HG03432 (cell line): ENCODE results near the gene ARHGDIA.
"Not testable (repeated sequence)": the region's sequence is repeated elsewhere in the genome, so short reads cannot be mapped to it uniquely, and the experiment has no call there.

Experiments used
- ATAC-seq: cut with Tn5 transposase; IDR thresholded peaks from one replicate; pipeline ENCODE4 v1.9.1; 2021; ENCODE audit warnings: mild to moderate bottlenecking, moderate library complexity; ENCODE audit not compliant: unreplicated experiment

Gene ARHGDIA

DNA sequence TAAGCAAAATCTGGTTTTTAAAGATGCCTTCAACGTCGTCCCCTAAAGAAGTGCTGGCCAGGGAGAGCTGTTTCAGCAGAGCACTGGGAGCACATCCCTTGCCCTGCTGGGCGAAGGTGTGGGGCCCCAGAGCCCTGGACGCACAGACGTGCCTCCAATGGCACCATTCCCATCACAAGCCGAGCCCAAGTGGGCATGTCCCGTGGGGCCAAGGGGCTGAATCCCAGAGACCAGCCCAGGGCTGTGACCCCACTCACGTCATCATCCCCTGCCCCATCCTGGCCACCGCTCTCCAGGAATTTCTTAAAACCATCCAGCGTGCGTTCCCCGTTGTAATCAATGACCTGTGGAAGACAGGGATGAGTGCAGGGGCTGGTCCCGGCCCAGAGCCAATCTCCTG lies 26.2 kb downstream of the ARHGDIA start:
- no peak for ATAC-seq

DNA sequence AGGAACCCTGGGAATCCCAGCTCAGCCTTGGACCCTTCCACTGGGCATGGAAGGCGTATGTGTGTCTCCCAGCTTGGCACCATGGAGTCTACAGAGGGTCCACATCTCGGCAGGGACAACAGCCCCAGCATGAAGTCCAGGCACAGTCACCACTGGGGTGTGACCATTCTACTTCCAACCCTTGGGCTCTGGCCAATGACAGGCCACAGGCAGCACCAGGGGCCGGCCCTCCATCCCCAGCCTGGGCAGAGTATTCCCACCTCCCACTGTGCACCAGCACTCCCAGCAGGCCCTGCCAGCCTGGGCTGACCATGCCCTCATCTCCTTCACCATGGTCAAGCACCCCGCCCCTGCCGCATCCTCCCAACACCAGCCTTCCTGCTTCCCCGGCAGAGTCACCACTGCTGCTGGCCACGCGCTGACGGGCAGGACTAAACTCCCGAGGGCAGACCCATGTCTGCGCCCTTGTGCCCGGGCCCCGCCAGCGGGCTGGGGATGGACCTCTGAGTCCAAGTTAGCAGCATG lies 26.7 kb downstream of the ARHGDIA start:
- no peak for ATAC-seq

DNA sequence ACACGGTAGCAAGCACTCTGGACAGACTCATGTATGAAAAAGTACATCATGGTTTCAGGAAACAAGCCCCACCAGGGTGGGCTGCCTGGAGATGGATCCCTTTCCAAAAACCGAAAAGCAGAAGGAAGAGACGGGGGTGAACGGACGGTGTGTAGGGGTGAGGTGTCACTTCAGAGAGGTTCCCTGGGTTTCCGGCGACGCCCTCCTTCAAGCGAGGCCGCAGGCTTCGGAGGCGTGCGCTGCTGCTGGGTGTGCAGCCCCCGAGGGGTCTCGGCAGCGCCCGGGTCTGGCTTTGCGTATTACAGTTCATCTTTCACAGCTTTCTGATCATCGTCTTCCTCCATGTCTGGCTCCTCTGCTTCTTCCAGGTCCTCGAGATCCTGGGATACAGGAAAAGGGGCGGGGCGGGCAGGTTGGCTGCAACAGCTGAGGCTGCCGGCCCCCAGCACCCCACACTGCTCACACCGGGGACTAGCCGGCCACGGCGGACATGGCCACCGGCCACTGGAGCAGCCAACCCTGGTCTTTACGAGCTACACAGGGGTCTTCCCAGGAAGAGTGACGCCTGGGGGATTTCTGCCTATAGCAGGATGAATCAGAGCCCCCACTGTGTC lies 27.3 kb downstream of the ARHGDIA start:
- ATAC-seq, result no peak

DNA sequence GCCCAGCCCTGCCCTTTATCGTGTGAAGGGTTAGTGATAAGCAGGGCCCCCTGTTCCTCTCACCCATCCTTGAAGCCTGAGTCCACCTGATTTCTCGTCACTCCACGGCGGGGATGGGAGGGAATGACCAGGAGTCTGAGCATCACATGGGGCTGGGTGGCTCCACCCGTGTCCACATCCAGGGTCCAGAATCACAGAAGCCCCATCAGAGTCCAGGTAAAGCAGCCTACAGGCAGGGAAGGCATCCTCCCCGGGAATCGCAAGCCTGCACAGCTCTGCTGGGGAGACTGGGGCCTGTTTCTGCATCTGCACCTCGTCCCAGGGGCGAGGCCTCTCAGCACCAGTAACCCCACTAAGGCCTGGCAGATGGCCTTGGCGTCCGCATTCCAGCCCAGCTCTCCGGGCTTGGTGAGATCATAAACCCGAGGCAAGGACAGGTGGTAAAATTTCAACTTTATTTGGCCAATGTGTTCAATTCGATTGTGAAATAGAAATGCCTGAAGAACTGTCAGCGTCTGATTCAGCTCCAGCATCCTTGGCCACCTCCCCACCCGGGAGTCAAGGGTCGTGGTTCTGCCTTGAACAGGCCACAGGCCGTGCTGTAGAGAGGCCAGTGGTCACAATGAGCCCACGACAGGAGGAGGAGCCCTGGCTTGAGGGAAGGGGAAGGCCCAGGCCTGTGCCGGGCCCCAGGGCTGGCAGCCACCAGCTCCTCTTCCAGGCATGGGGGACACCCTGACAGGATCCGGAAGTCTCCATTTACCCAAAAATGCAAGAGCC lies 28.2 kb downstream of the ARHGDIA start:
- no peak for ATAC-seq

DNA sequence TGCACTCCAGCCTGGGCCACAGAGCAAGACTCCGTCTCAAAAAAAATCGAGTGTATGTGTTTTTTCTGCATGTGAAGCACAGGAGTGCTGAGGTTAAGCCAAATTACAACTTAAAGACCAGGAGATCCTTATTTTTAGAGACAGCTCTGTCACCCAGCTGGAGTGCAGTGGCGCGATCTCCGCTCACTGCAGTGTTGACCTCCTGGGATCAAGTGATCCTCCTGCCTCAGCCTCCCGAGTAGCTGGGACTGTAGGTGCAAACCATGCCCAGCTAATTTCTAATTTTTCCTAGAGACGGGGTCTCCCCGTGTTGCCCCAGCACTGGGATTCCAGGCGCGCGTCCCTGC lies 28.8 kb downstream of the ARHGDIA start:
- ATAC-seq, result no peak

DNA sequence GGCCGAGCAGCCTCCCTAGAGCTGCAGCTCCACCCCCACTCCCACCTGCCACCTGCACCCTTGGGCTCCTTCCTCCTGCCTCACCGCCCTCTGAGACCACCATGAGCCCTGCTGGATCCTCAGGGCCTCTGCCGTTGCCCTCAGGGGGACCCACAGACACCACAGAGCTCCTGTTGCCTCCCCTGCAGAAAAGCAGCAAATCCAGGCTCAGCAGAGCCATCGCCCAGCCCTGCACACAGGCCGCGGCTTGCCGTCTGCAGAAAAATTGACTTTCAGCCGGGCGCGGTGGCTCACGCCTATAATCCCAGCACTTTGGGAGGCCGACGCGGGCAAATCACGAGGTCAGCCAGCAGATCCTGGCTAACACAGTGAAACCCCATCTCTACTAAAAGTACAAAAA lies 29.3 kb downstream of the ARHGDIA start:
- no peak for ATAC-seq

DNA sequence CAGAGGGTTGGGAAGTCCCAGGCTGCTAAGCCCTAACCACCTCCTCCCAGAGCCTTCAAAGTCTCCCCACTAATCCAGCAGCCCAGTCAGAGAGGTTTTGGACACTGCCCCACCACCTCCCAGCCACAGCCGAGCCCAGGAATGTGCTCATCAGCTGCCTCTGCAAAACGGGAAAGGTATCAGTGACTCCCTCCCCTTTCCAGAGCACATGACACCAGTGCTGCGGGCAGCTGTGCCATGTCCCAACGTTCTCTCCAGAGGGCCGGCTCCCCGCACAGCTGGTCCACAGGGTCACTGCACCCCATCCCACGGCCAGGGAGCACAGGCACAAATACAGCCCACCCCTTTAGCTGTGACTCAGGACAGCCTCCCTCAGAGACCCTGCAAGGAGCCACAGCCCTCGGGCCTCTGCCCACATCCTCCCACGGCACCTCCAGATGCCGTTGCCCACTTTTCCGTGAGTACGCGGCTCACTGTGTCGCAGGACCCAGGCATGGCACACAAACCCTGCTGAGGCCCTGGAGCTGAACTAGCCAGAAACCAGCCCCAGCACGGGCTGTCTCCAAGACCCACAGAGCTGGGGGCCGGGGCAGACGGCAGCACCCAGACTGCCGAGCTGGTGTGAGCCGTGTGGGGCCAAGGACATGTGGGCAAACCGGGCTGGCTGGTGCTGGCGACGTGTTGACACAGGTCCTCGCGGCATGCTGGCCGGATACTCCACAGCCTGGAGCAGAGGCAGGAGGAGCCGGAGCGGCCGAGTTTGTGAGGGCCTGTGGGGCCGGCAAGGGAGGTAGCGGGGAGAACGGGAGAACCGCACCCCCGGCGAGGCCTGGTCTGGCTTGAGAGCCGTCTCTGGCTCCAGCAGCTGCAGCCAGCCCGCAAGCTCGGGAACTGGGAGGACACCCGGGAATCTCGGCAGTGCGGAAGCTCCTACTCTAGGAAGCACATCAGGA lies 30.0 kb downstream of the ARHGDIA start:
- no peak for ATAC-seq

DNA sequence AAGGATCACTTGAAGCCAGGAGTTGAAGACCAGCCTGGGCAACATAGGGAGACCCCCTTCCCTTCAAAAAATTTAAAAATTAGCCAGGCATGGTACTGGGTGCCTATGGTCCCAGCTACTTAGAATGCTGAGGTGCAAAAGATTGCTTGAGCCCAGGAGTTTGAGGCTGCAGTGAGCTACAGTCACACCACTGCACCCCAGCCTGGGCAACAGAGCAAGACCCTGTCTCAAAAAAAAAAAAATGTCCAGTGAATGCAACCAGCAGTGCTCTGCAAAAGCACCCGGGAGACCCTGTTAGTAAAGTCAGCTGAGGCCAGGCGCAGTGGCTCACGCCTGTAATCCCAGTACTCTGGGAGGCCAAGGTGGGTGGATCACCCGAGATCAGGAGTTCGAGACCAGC lies 31.1 kb downstream of the ARHGDIA start:
- not testable (repeated sequence) for ATAC-seq

DNA sequence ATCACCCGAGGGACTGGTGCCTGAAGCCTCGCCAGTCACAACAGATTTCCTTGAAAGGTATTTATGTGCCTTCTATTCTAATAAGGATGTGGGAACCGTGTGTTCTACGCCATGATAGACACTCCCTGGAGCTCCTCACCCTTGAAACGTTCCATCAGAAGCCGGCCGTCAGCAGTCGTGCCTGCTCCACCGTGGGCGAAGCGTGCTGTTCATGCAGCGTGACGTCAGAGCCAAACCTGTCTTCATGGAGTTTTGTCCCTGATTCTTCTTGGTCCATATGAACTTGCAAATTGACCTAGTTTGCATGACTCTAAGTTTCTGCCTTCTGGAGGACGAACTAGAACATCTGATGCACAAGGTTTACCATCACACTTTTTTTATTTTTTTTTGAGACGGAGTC lies 31.8 kb downstream of the ARHGDIA start:
- ATAC-seq, result no peak

DNA sequence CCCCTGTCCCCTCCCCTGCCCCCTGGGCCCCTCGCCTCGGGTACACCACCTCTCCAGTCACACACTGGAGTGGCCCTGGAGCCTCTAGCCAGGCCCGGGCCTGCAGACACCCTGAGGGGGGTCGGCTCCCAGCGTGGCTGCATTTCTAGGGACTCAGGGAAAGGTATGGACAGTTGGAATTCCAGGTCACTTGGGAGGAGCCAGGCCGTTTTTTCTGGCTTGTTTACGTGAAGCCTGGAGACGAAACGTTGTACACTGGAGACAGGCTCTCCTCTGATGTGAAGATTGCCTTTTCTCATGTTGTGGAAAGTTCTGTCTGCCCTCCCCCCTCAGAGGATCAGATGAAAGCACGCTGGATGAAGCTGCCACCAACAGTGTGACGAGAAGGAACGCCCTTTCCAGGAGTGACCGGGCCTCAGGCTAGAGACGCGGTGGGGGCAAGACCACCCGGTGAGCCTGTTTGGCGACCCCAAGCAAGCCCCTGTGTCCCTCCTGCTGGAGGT lies 32.3 kb downstream of the ARHGDIA start:
- ATAC-seq, result no peak

DNA sequence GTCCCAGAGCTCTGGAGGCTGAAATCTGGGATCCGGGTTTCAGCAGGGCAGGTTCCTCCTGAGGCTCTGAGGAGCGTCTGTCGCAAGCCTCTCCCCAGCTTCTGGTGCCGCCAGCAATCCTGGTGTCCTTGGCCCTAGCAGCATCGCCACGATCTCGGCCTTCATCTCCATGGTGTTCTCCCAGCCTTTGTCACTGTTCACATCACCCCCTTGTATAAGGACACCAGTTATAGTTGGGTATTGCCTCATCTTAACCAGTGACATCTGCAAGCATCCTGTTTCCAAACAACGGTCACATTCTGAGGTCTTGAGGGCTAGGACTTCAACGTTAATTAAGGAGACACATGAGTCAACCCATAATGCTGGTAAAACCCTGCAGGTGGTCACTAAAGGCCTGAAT lies 33.5 kb downstream of the ARHGDIA start:
- no peak for ATAC-seq

DNA sequence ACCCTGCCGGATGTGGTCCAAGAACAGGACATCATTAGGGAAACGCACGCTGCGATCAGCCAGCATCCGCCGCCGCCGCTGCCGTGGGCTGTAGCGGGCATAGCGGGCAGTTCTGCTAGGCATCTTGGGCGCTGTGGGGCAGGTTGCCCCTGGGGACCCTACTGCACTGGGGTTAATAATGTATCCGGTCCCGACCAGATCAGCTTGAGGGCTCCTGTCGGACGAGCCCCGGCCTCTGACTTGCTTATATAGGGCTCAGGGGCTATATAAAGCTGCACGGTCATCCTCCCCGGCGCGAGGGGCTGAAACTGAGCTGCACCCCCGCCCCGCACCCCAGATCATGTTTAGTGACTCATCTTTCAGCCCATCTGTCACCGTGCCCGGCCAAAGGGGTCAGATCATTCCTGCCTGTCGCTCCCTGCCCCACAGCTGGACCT lies 36.3 kb downstream of the ARHGDIA start, which contains the start of gene PPP1R27:
PPP1R27 (minus strand) TSS at position 220 of the 437 bp plus-strand sequence; CDS start at position 123, 97 bp downstream.
- ATAC-seq, result no peak

DNA sequence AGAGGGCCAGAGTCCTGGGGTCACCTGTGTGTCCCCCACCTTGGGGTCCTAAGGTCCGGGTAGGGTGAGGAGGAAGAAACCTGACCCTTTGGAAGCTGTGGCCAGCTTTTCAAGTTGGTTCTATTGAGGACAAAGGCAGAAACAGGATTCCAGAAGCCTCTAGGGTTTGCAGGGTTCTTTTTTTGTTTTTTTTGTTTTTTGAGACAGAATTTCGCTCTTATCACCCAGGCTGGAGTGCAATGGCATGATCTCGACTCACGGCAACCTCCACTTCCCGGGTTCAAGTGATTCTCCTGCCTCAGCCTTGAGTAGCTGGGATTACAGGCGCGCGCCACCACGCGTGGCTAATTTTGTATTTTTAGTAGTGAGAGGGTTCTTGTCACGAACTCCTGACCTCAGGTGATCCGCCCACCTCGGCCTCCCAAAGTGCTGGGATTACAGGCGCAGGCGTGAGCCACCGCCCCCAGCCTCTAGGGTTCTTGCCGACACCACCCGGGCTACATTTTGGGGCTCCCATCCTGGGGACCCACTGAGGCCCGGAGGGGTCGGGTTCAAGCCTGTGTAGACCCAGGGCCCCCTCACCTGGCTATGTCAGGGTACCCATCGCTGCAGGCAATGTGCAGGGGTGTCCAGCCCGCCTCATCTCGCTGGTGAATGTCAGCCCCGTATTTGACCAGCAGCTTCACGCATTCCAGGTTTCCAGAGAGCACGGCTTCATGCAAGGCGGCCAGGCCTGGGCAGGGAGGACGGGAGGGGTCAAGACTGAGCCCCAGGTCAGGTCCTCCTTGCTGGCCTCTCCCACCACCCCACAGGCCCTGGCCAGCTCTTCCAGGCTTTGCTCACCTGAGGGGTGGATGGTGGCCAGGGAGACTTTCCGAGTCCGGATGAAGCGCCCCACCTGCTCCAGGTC lies 37.0 kb downstream of the ARHGDIA start:
- ATAC-seq, result no peak

DNA sequence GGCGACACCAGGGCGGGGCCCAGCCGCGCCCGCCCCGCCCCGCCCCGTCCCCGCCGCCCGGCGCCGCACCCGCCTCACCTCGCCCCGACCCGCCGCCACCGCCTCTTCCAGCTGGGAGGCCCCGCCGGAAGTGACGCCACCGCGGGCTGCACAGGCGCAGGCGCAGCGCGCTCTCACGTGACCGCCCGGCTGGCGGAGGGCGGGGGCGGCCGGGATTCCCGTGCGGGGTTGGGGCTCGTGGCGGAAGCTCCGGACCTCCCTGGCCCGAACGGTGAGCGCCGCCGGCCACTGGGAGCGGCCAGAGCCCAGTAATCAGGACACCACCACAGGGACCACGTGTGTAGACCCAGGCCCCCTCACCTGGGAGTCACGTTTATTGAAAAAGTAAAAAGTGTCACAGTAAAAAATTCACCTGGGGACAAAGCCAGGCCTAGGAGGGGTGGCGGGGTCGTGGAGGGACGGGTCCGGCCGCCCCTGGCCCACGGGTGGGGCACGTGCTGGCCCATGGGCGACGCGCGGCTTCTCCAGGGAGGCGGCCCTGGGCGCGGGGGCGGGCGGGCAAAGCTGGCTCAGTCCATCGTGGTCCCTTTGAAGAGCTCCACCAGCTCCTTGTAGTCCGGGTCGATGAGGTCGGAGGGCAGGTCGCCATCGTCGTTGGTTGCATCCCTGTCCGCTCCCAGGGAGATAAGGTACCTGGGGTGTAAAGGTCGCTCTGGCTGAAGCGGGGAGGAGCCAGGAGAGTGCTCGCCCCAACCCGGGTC lies 37.8 kb downstream of the ARHGDIA start, which contains the start of gene MCRIP1:
MCRIP1 (minus strand) TSS at position 132 of the 761 bp plus-strand sequence. CDS start 8,785 bp downstream, outside the sequence.
- peak; percentile 73 for ATAC-seq

DNA sequence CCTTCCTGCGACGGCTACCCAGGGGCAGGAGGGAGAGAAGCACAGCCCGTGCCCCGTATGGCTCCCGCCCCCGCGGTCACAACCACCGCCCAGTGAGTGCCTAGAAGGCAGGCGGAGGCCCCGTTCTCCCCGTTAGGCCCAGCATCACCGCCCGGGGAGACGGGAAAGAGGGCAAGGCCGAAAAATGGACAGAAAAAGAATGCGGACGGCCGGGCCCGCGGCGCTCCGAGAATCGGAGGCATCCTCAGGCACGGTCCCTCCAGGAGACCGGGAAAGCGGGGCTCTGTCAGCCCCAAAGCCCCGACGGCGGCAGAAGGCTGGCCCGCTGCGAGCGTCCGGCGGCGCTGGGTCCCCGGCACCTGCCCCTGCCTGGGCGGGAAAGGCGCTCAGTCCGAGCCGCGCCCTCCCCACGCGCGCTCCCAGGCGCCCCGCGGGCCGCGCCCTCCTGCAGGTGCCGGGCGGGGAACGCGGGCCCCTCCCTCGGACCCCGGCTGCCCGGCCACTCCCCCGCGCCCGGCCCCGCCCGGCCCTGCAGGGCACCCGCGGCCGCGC lies 38.5 kb downstream of the ARHGDIA start:
- ATAC-seq, result peak; percentile 21

DNA sequence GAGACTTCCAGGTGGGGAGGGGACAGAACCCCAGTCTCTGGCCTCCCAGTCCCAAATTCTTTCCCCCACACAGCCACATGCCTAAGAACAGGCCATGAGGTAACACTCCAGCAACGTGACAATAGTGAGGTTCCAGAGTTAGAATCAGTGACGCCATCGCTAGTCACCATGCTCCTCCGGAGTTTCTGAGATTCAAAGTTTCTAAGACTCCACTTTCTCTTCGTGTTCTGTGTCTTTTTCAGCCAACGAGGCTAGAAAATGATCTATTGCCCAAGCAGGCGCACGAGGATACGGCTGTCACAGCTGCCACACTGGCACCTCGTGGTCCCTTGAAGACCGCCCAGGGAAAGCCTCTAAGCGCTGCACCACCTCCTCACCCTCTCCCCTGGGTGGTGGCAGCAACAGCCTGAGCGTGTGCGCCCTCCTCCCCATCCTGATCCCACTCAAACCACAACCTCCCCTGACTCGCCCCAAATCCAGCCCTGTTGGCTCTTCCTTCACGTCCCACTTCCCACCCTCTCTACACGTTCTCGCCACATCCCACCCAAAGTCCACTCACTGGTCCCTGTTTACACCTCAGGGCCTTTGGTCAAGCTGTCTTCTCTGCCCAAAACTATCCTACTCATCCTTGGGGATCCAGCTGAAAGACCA lies 39.1 kb downstream of the ARHGDIA start:
- ATAC-seq, result peak; percentile 6

DNA sequence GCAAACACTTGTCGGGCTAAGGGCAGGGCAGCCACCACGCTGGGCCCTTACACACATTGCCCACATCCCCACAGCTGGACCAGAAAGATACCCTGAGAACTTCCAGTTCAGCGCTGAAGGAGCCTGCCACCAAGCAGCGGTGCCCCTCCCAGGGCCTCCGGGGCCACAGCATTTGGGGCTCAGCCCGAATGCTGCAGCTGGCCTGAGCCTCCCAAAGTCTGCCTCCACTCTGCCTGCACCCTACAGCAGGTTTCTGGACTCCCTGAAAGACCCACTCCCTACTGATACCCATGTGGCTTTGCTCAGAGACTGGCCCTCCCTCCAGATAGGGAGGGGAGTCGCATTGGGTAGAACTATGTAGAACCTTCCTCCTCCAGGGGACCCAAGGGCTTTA lies 39.6 kb downstream of the ARHGDIA start:
- no peak for ATAC-seq

DNA sequence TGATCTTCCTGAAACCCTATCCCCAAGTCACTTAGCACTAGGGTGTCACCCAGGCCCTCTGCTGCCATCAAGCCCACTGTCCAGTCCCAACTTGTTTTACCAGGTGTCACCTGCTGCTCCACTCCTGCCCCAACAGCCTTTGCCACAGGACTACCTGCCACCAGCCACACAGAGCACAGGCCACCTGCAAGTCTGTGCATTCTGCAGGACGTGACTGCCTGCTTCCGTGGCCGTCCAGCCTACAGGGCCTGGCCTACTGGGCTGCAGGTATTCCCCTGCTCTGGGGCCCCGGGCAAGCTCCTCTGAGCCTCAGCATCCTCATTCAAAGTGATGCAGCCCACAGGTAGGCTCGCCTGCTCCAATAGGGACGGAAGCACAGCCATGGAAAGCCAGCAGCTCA lies 41.3 kb downstream of the ARHGDIA start:
- ATAC-seq, result no peak
